ENCODE results near the gene SIK3. TPM values are rescaled to one million over a fixed set of nuclear protein-coding genes. Genes with fewer than 3 reads are reported as not detected.

The SIK3 gene
- total and polyA plus RNA-seq, 2 experiments from 2014 or later = 6.1 to 33.9 TPM

GRCh38 chr11:116830184-116830912 is 267.9 kb downstream of the SIK3 start:
- H3K36me3 ChIP-seq (ENCODE audit: insufficient read depth) = no peaks in the 10 kb centered on the region

More at GRCh38 chr11:116830184-116830912, 267.9 kb downstream of the SIK3 start:
- TF ChIP-seq NANOG (IDR thresholded peaks at IDR 0.05; ENCODE audit: borderline replicate concordance) (no peak), EZH2phosphoT487 (IDR thresholded peaks at IDR 0.05; ENCODE audit: unreplicated experiment) (no peak), ZNF462 (CRISPR knock-in tag; IDR thresholded peaks at IDR 0.05) (no peak), REST (IDR thresholded peaks at IDR 0.05; ENCODE audit: unreplicated experiment) (no peak), ZNF331 (CRISPR knock-in tag; IDR thresholded peaks at IDR 0.05; ENCODE audit: low read depth) (no peak), STAT1 (IDR thresholded peaks at IDR 0.05; ENCODE audit: unreplicated experiment) (no peak), JUNB (IDR thresholded peaks at IDR 0.05; ENCODE audit: unreplicated experiment) (no peak), POLR2AphosphoS5 (IDR thresholded peaks at IDR 0.05; ENCODE audit: low read depth) (no peak), ZNF114 (CRISPR knock-in tag; IDR thresholded peaks at IDR 0.05) (no peak)
- no peak overlapping the region for H3K4me3 ChIP-seq
- H2AFZ ChIP-seq = no peak overlapping the region
- H3K4me2 ChIP-seq = no peak overlapping the region
- H3K4me1 Mint-ChIP-seq = peaks cover 7% of the 10 kb centered on the region
- no peaks in the 10 kb centered on the region for H3F3A ChIP-seq (replicated peaks; ENCODE audit: low read depth)
- no peak overlapping the region for H3K27ac ChIP-seq (ENCODE audit: low read depth)
- no peak for ATAC-seq
- H3K4me3 Mint-ChIP-seq = no peak overlapping the region
- H3K9me2 ChIP-seq (ENCODE audit: insufficient read depth) = no peaks in the 10 kb centered on the region
- no peak for DNase-seq (ENCODE audit: low spot score)
- no peaks in the 10 kb centered on the region for H3K27me3 ChIP-seq (ENCODE audit: insufficient read depth)
- H3K27ac Mint-ChIP-seq = no peak overlapping the region
- H3K9me3 Mint-ChIP-seq = no peaks in the 10 kb centered on the region
- no peaks in the 10 kb centered on the region for H3K79me2 ChIP-seq (replicated peaks; ENCODE audit: insufficient read depth)
- H3K4me1 ChIP-seq (ENCODE audit: insufficient read depth) = peaks cover 2% of the 10 kb centered on the region; the same call in 1 of the 2 replicates
- H4K20me1 ChIP-seq (replicated peaks; ENCODE audit: insufficient read depth) = no peaks in the 10 kb centered on the region
- no peaks in the 10 kb centered on the region for H3K36me3 Mint-ChIP-seq (ENCODE audit: low read depth)
- peaks cover 11% of the 10 kb centered on the region for H3K27me3 Mint-ChIP-seq (ENCODE audit: insufficient read depth, low read depth, poor library complexity)

All from GM23338 (cell line).